Measurements from ENCODE around the gene ZNF282.
"Not testable (repeated sequence)": the region's sequence is repeated elsewhere in the genome, so short reads cannot be mapped to it uniquely, and the experiment has no call there.

The ZNF282 gene

GRCh38 chr7:149255174-149255573 lies 59.8 kb downstream of the ZNF282 start:
- no peak for DNase-seq (ENCODE audit: low read depth in 3 of 3)

DNA sequence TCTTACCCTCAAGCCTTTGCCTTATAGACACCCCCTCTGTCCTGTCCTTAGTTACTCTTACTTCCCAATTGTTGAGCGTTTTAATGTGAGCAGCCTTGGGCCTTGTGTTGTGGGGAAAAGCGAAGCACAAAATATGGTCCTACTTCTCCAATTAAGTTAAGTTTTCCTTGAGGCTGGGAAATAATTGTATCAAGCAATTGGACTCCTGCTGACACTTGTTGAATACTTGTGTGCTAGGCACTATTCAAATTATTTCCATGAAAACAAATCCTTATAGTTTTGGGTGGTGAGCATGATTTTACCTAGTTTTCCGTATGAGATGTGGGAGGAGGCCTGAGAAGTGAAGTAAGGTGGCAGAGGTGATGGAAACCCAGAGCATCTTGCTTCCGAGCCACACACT lies 61.2 kb downstream of the ZNF282 start:
- no peak for DNase-seq (ENCODE audit: low read depth in 3 of 3)

GRCh38 chr7:149257146-149257545 lies 61.8 kb downstream of the ZNF282 start:
- DNase-seq (ENCODE audit: low read depth in 3 of 3): no peak

- DNase-seq (ENCODE audit: low read depth in 3 of 3): peak in 1 of 3 experiments; percentile 26
These were observed 66.0 kb downstream of the ZNF282 start for GRCh38 chr7:149261316-149261828.

DNA sequence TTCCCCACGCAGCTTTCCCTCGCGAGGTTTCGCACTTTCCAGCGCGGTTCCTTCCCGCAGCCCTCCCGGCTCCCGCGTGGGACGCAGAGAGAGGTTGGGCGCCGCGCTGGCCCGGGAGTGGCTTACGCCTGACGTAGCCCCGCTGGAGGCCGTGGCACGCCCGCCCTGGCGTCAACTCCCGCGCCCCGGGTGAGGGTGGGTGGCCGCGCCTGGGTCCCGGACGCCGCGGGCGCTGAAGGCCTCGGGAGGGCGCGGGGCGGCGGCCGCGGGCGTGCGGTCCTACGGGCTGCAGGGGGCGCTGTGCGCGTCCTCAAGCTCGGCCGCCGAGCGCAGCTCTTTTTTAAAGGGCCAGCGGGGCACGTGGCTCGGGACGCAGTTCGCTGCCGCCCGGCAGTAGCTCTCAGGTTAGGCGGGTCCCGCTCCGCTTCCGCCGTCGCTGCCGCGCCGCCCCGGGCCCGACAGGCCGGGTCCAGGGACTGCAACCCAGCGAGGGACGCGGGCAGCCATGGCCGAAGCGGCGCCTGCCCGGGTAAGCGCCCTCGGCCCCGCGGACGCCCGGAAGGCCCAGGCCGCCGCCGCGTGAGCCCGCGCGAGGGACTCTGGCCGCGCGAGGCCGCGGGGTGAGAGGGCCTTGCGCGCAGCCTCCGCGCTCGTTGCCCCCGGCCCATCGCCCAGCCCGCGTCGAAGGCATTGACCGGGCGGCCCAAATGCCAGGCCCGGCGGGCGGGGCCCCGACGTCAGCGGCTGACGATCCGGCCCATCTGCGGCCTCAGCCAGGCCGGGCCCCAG lies 66.7 kb downstream of the ZNF282 start, which contains the start of gene ZNF783:
Gene ZNF783 (plus strand): TSS at position 368 of the 789 bp plus-strand sequence. CDS start 138 bp downstream, at position 506.
- peak; percentile 64 to 81 (median 74) for DNase-seq (ENCODE audit: low read depth in 3 of 3)

- no peak for DNase-seq (ENCODE audit: low read depth in 3 of 3)
These were observed 71.1 kb downstream of the ZNF282 start for GRCh38 chr7:149266451-149266850.

DNA sequence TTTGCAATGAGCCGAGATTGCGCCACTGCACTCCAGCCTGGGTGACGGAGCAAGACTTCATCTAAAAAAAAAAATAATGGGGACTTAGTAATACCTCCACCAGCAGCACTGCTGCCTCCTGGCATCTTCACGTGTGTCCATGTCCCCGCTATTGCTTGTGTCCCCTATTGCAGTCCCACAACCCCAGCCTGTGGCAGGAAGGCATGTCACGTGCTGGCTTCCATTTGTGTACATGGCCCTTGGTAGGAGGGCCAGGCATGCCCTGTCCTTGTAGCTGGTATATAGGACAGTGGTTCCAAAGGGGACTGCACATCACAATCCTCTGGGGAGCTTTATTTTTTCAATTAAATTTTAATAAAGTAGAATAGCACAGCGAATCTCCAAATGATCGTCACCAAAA lies 72.4 kb downstream of the ZNF282 start:
- DNase-seq (ENCODE audit: low read depth in 3 of 3): no peak

- DNase-seq (ENCODE audit: low read depth in 3 of 3): not testable (repeated sequence)
These were observed 79.1 kb downstream of the ZNF282 start for GRCh38 chr7:149274424-149274823.
